GM12872 (cell line): Measurements from ENCODE around the gene SLC15A1.

Source experiments
- CTCF ChIP-seq: IDR thresholded peaks from 3 replicates; pipeline ENCODE4 v1.5.1; 2011; ENCODE audit warnings: low read depth, mild to moderate bottlenecking, low read length, moderate library complexity; ENCODE audit not compliant: insufficient read depth

SLC15A1 gene

DNA sequence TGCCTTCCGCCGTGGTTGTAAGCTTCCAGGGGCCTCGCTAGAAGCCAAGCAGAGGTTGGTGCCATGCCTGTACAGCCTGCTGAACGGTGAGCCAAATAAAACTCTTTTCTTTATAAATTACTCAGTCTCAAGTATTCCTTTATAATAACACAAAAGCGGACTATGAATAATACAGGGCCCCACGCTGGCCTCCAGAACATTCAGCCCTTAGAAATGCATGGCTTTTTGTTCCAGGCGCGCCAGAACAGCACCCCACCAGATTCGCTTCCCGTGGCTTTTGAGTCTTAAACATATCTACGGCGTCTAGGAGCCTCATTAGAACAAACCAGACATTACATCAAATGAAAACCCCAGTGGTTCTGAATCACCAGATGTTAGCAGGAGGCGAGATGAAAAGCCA lies 75.1 kb downstream of the SLC15A1 start:
- TF ChIP-seq CTCF, result no peak

DNA sequence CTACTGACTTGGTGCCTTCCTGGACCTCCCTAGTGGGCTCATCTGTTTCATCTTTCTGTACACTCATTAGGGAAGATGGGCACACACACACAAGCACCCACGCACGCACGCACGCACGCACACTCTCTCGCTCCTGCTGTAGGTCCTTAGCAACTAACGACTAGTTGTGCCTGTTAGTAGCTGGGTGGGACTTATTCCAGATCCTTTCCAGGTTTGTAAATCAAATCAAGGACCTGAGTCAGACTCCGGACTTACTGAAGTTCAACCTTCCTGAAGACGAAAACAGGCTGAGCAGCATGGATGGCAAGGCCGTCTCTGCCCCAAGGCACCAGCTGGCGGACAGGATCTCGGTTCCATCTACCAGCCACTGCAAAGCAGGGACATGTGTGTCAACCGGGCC lies 76.2 kb downstream of the SLC15A1 start:
- no peak for TF ChIP-seq CTCF

GRCh38 chr13:98675837-98676236 lies 76.6 kb downstream of the SLC15A1 start:
- TF ChIP-seq CTCF, result no peak

- no peak for TF ChIP-seq CTCF
These were observed 77.4 kb downstream of the SLC15A1 start for GRCh38 chr13:98675066-98675465.

DNA sequence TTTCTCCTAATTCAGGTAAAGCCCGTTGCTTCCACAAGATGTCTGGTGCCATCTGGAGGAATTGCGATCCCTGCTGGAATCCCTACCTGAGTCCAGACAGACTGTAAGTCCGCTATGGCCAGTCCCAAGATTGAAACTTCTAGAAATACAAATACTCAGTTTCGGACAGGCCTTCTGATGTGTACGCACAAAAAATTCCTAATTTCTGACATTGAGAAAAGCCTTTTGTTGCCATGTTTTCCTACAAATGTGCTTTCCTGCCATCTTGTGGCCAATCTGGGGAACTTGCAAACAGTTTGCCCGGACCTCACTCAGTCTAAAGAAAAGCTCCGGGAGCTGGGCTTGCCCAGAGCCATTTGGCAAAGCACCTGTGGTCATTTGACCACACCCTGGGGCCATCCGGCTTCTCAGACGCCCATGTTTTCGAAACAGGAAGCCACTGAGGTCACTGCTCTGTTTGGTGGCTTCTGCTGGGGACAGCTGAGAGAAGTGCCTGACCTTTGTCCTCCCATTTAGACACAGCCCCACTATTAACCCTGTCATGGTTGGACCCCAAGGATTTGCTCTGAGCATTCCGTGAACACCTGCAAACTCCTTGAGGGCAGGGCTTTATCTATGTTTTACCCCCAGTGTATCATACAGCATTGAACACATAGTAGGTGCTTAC lies 79.4 kb downstream of the SLC15A1 start:
- peak; percentile 79 for TF ChIP-seq CTCF

- no peak for TF ChIP-seq CTCF
These were observed 84.3 kb downstream of the SLC15A1 start for GRCh38 chr13:98668155-98668554.

DNA sequence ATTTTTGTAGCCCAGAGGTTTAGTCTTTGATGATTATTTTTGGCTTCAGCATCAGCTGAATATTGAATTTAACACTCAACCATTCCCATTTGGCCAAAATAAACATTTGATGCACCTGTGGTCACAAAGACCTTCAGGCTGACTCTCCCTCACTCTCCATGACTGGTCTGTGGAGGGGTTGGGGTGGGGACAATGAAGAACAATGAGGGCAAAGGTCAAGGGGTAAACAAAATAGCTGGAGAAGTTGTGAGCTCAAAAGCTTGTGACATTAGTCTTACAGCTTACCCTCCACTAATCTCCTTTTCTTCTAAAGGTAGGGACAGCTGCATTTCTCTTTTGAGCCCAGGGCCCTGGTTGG lies 86.9 kb downstream of the SLC15A1 start:
- TF ChIP-seq CTCF, result no peak
